NCI-H1436 treated with DMSO at 0.1 percent for 48 hours (cell line): Measurements from ENCODE around the gene STMP1.

Source experiments
- DNase-seq: peaks from one replicate; lab custom pipeline; 2025; lab: John Stamatoyannopoulos, UW

Gene STMP1

GRCh38 chr7:135697276-135698049 lies 35.1 kb downstream of the STMP1 start:
- no peak for DNase-seq

GRCh38 chr7:135704074-135704473 lies 41.8 kb downstream of the STMP1 start:
- no peak for DNase-seq

- no peak for DNase-seq
Measured at GRCh38 chr7:135704698-135705097, 42.4 kb downstream of the STMP1 start.

- DNase-seq = no peak
Measured at GRCh38 chr7:135706038-135706742, 43.9 kb downstream of the STMP1 start.

DNA sequence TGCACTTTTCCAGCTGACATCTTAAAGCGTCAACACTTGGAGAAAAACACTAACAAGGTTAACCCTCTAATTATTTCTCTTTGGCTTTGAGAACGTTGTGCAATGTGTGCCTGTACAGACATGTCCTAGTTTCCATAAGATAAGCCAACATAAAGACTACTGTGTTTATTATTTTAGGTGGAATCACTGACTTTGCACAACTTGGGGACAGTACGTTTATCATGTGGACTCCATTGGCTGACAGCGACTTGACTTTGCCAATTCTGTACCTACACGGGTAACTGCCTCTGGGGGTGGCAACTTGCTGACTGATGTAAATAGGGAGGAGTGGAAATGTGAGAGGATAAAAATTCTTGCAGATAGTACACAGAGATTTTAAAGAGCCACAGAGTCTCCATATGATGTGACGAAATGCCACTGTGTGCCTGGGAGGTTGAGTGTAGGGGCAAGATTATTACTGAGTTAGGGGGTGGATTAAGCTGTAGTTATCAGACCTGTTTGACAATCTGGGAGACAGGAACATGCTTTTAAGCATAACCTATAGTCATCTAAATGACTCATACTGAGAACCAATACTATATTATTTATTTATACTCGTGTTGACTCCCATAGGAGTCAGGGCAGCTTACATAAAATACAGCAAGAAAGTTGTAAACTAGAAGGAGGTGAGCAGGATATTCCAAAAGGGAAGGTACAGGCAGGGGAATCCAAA lies 44.7 kb downstream of the STMP1 start:
- no peak for DNase-seq

- DNase-seq = no peak
Measured at GRCh38 chr7:135707570-135707966, 45.3 kb downstream of the STMP1 start.

GRCh38 chr7:135708041-135708440 lies 45.7 kb downstream of the STMP1 start:
- DNase-seq = no peak

DNA sequence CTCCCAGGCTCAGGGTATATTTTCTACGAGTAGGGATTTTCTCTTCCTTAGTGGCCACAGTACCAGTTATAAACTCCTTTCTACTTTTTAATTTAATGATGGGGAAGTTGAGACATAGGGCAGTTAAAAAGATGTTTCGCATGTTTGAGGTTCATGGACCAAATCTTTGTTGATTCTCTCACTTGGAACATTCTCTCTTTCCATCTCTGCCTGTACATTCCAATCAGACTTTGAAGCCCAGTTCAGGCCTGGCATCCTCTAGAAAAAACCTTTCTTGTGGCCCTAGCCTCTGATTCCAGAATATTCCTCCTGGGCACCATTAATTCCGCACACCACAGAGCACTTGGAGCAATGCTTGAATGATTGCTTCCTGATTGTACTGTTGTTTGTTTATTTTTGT lies 47.2 kb downstream of the STMP1 start:
- no peak for DNase-seq

GRCh38 chr7:135710417-135711138 lies 48.3 kb downstream of the STMP1 start:
- no peak for DNase-seq

DNA sequence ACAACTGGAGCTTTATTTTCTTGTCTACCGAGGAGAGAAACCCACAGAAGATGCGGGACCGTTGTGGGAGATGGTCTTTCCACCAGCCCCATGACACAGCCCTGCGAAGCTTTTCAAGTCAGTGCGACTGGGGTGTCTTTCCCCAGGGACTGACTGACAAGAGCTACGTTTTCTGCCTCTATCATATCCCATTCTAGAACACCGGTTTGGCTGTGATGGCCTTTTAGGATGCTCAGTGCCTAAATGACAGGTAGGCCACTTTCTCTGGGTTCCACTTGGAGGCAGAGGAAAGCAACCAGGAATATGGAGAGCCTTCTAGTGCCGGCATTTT lies 48.8 kb downstream of the STMP1 start:
- DNase-seq = no peak

DNA sequence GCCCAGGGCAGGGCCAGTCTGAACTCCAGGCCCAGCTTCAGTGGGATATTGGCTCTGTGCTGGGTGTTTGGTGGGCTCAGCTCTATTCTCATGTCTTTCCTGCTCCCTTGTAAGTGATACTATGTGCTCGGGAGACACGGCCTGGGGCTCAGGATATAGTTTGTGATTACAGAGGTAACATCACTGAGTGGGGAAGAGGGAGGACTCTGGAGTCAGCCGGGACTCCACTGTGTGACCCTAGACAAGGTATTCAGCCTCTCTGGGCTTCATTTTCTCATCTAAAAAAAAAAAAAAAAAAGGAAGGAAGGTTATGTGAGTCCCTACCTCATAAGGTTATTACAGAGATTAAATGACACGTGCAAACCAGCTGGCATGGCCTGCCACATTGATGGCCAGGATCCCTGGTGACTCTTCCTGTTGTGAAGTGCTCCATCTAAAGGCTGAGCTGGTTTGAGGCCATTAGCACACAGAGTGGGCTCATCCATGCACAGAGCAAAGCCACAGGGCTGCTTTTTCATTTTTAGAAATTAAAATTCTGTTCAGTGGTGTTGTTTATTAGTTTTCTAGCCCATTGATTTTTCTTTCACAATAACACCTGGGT lies 50.0 kb downstream of the STMP1 start:
- DNase-seq = no peak

- no peak for DNase-seq
Measured at GRCh38 chr7:135712796-135713195, 50.5 kb downstream of the STMP1 start.

DNA sequence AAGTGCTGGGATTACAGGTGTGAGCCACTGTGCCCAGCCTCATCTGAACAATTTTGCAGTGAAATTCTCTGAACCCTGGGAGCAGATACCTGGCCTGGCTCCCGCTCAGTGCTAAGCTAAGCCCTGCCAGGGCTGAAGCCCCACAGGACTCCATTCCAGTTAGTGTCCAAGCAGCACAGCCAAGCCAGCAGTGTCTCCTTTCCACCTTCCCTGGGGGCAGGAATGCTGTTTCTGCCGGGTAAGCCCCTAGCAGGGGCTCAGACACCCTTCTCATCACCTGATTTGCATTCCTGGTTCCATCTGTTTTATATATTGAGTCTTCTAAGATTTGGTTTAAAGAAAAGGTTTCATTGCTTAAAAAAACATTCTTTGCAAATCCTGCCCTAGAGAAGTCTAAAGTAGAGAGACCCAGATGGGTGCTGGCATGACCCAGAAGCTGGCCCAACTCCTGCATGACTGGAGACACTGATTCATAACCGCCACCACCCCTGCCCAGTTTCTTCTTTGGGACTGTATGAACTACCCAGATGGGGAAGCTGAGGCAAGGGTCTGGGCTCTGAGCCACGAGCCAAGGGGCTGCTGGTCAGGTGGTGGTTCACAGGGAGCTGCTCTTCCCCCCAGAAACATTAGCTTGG lies 51.6 kb downstream of the STMP1 start:
- DNase-seq = no peak

GRCh38 chr7:135714534-135715009 lies 52.3 kb downstream of the STMP1 start:
- DNase-seq = no peak

GRCh38 chr7:135715055-135715522 lies 52.8 kb downstream of the STMP1 start:
- no peak for DNase-seq

DNA sequence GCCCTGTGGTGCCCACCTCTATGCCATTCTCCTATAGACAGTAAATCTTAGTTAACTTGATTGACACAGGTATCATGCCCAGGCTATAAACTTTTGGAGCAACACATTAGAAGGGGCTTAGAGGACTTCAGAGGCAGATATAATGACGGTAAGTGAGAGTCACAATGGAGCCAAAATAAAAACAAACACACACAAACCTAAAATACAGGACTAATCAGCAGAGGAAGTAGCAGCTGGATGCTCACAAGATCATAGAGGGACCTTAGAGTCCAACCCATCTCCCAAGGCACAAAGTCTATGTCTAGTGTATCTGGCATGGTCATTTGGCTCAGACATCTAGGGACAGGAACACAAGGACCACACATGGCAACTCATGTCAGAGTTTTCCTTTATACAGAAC lies 53.4 kb downstream of the STMP1 start:
- DNase-seq = no peak

DNA sequence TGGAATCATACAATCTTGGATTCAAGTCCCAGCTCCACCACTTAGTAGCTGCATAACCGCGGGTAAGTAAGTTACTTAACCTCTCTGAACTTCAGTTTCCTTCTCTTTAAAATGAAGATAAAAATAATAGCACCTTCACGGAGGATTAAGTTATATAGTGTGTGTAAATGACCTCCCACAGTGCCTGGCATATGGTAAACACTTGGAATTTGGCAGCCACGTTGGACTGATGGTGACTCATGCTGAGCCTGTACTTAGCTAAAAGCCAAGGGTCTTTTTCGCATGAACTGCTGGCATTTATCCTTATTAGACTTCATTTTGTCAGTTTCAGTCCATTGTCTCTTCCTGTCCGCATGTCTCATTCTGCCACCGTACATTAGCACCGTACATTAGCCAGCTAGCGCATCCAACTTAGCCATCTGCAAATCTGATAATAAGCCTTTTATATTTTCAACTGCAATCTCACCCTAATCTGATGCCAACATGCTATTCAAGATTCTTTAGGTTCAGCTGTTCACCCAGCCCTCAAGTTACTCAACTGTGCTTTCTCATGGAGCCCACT lies 54.4 kb downstream of the STMP1 start:
- DNase-seq = no peak

DNA sequence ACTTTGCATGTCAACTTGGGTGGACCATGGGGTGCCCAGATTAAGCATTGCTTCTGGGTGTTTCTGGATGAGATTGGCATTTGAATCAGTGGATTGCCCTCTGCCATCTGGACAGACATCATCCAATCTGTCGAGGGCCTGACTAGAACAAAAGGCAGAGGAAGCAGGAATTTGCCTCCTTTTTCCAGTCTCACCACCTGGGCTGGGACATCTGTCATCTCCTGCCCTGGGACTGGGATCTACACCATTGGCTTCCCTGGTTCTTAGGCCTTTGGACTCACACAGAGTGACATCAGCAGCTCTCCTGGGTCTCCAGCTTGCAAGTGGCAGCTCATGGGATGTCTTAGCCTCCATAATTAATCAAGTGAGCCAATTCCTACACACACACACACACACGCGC lies 55.4 kb downstream of the STMP1 start:
- no peak for DNase-seq

- DNase-seq = no peak
Measured at GRCh38 chr7:135718219-135718618, 55.9 kb downstream of the STMP1 start.

- DNase-seq = no peak
Measured at GRCh38 chr7:135718794-135719437, 56.6 kb downstream of the STMP1 start.
